SH-SY5Y (cell line): ENCODE data around the gene TCN1.

Experiments used
- GATA2 ChIP-seq: IDR thresholded peaks from 2 replicates; pipeline ENCODE4 v1.6.1; 2011; ENCODE audit warnings: mild to moderate bottlenecking, low read depth, low read length
- GATA3 ChIP-seq: IDR thresholded peaks from 2 replicates; pipeline ENCODE4 v1.6.1; 2011; ENCODE audit warnings: low read depth, mild to moderate bottlenecking, low read length, moderate library complexity

DNA sequence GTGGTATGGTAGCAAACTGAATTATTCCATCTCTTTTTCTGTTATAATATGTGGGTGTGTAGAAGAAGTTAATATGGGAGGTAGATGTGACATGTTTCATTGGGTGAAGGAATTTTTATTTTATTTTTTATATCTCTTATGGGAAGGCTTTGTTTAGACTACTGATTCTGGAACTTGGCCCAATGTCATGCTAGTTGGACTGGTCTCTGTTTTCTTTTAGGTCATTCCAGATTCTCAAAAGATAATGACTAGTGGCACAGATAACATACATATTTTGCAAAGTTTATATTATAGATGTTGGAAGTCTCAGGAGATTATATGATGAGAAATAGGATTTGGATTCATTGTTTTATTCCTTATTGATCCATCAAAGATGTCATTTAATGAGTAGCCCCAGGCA lies 11.0 kb upstream of the TCN1 start:
- TF ChIP-seq GATA2 (no peak), GATA3 (no peak)
